Right lobe of liver (tissue), 4 donors: ENCODE data around the gene EPGN.

Experiments used
- POLR2A ChIP-seq: fragments of 450-650 bp; IDR thresholded peaks from one replicate; pipeline ENCODE4 v1.6.1; 2017; ENCODE audit warnings: antibody characterized with exemption, mild to moderate bottlenecking
- TF ChIP-seq, protein P1 (sequence below), 4 donors: fragments of 200-600 bp in 3 of 4; fragments of 450-650 bp in 1 of 4; IDR thresholded peaks; one replicate each; pipeline versions ENCODE4 v1.5.1 to v1.8.0; 2016 to 2022; ENCODE audit warnings: antibody characterized with exemption in 4 of 4, mild to moderate bottlenecking in 2 of 4
- donor health status: DM: no; HTN: no; CAD: no.
- donor health status: DM: no; HTN: no; CAD: no.
- donor health status: DM: no; HTN: yes; CAD: no.

DNA sequence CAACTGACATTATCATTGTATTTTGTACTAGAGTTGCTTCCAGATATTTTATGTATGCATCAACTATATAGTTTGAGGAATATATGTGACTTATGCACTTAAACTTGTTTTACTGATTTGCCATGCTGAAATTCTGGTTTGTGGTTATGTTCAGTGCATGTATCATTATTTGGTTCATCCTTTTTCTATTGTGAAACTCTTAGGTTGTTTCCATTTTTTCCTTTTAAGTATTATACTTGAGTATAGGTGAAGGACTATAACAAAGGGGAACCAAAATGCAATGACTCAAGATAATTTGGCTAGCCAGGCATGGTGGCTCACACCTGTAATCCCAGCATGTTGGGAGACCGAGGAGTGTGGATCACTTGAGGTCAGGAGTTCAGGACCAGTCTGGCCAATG lies 21.1 kb upstream of the EPGN start:
- TF ChIP-seq, protein P1, sequence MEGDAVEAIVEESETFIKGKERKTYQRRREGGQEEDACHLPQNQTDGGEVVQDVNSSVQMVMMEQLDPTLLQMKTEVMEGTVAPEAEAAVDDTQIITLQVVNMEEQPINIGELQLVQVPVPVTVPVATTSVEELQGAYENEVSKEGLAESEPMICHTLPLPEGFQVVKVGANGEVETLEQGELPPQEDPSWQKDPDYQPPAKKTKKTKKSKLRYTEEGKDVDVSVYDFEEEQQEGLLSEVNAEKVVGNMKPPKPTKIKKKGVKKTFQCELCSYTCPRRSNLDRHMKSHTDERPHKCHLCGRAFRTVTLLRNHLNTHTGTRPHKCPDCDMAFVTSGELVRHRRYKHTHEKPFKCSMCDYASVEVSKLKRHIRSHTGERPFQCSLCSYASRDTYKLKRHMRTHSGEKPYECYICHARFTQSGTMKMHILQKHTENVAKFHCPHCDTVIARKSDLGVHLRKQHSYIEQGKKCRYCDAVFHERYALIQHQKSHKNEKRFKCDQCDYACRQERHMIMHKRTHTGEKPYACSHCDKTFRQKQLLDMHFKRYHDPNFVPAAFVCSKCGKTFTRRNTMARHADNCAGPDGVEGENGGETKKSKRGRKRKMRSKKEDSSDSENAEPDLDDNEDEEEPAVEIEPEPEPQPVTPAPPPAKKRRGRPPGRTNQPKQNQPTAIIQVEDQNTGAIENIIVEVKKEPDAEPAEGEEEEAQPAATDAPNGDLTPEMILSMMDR (IDR thresholded peaks at IDR 0.05): no peak
- TF ChIP-seq POLR2A: no peak
